PC-3 (cell line): ENCODE measurements around the gene FSCN2. TPM values are rescaled to one million over a fixed set of nuclear protein-coding genes. Genes with fewer than 3 reads are reported as not detected.
A peak's percentile ranks its signal among the peaks of the same experiment; 100 is the strongest.

Source experiments
- ATAC-seq: fragments of 200-7000 bp; cut with Tn5 transposase; 2 replicates; pipeline ENCODE4 v1.9.1; 2020; ENCODE audit warnings: mild to moderate bottlenecking, moderate library complexity
- BruUV-seq: library from RNA; stranded (reverse); fragments of 400-500 nt; replicated peaks from 2 replicates; lab custom pipeline; 2021; lab: Mats Ljungman, UMichigan
- CTCF ChIA-PET: fragments of 300-600 bp; sonication (Branson Sonifier 250); formaldehyde crosslinking; loops from one replicate; lab custom pipeline; 2022; ENCODE audit warnings: antibody characterized with exemption; lab: Charles Lee
- POLR2A ChIA-PET: fragments of 300-600 bp; sonication (Branson Sonifier 250); formaldehyde crosslinking; loops from one replicate; lab custom pipeline; 2022; ENCODE audit warnings: antibody characterized with exemption; ENCODE audit not compliant: unreplicated experiment; lab: Charles Lee
- DNase-seq: peaks from one replicate; pipeline ENCODE4 v3.0.0-alpha.2; 2015
- H2AFZ ChIP-seq: fragments of 300-600 bp; sonication (generic); 2 replicates; pipeline ENCODE4 v1.6.0; 2016; ENCODE audit warnings: antibody characterized with exemption, low read length
- H3F3A ChIP-seq: fragments of 300-600 bp; sonication (generic); one replicate; pipeline ENCODE4 v1.6.0; 2017; ENCODE audit warnings: antibody characterized with exemption, low read length, control low read depth, mild to moderate bottlenecking; ENCODE audit not compliant: unreplicated experiment
- H3K27ac ChIP-seq: fragments of 300-600 bp; sonication (generic); 2 replicates; pipeline ENCODE4 v1.5.1; 2016; ENCODE audit warnings: mild to moderate bottlenecking, low read length
- H3K27me3 ChIP-seq: fragments of 300-600 bp; sonication (generic); 2 replicates; pipeline ENCODE4 v1.6.1; 2016; ENCODE audit warnings: low read length, mixed read lengths
- H3K36me3 ChIP-seq: fragments of 300-600 bp; sonication (generic); 2 replicates; pipeline ENCODE4 v1.6.1; 2016; ENCODE audit warnings: low read depth, mixed run types, low read length, mixed read lengths
- H3K4me1 ChIP-seq: fragments of 300-600 bp; sonication (generic); 2 replicates; pipeline ENCODE4 v1.5.1; 2016; ENCODE audit warnings: low read length; ENCODE audit not compliant: insufficient read depth
- H3K4me2 ChIP-seq: fragments of 300-600 bp; sonication (generic); 2 replicates; pipeline ENCODE4 v1.6.0; 2016; ENCODE audit warnings: low read length
- H3K4me3 ChIP-seq: fragments of 300-600 bp; sonication (generic); 2 replicates; pipeline ENCODE4 v1.5.1; 2016; ENCODE audit warnings: mild to moderate bottlenecking, low read length, mixed read lengths
- H3K79me2 ChIP-seq: fragments of 300-600 bp; sonication (generic); 2 replicates; pipeline ENCODE4 v1.6.1; 2017; ENCODE audit warnings: low read length, mixed read lengths
- H3K9ac ChIP-seq: fragments of 300-600 bp; sonication (generic); 2 replicates; pipeline ENCODE4 v1.6.0; 2016; ENCODE audit warnings: mild to moderate bottlenecking, low read length
- H3K9me2 ChIP-seq: fragments of 300-600 bp; sonication (generic); replicated peaks from 2 replicates; pipeline ENCODE4 v1.6.1; 2016; ENCODE audit warnings: mixed run types, low read length, mixed read lengths
- H3K9me3 ChIP-seq: fragments of 300-600 bp; sonication (generic); 2 replicates; pipeline ENCODE4 v1.6.1; 2016; ENCODE audit warnings: low read length, mixed read lengths
- H4K20me1 ChIP-seq: fragments of 300-600 bp; sonication (generic); 2 replicates; pipeline ENCODE4 v1.6.1; 2016; ENCODE audit warnings: low read length, mixed read lengths
- EZH2 ChIP-seq: fragments of 300-600 bp; sonication (generic); IDR thresholded peaks from one replicate; pipeline ENCODE4 v1.6.1; 2017; ENCODE audit warnings: antibody characterized with exemption, mild to moderate bottlenecking, low read length; ENCODE audit not compliant: unreplicated experiment
- EZH2phosphoT487 ChIP-seq: fragments of 300-600 bp; sonication (generic); IDR thresholded peaks from 2 replicates; pipeline ENCODE4 v1.6.1; 2018; ENCODE audit warnings: mild to moderate bottlenecking, antibody characterized with exemption, low read length, borderline replicate concordance
- intact Hi-C: fragments of 100-400 bp; cut with micrococcal nuclease; formaldehyde crosslinking; loops from 2 replicates; pipeline ENCODE4 v1.9.0; 2023
- total RNA-seq: library from RNA; depleted of rRNA; stranded (reverse); fragments of >200 nt; gene quantifications from 2 replicates; pipeline ENCODE4 v1.2.3, GENCODE V29; 2014
- TF ChIP-seq, protein P1 (sequence below): fragments of 300-600 bp; sonication (generic); conservative IDR thresholded peaks from 2 replicates; pipeline ENCODE4 v1.5.1; 2017; ENCODE audit warnings: antibody characterized with exemption, low read depth, mild to moderate bottlenecking, low read length

FSCN2 gene
- total RNA-seq, 1 experiment from 2014 or later, result 0.87 TPM

- H3K27ac ChIP-seq, result no peak overlapping the region
- intact Hi-C loops, result no loop called here
- H3K9me3 ChIP-seq, result no peaks in the 10 kb centered on the region
- H3K4me1 ChIP-seq, result no peaks in the 10 kb centered on the region
- no peak for TF ChIP-seq EZH2phosphoT487
- TF ChIP-seq EZH2, result no peak
- TF ChIP-seq, protein P1, sequence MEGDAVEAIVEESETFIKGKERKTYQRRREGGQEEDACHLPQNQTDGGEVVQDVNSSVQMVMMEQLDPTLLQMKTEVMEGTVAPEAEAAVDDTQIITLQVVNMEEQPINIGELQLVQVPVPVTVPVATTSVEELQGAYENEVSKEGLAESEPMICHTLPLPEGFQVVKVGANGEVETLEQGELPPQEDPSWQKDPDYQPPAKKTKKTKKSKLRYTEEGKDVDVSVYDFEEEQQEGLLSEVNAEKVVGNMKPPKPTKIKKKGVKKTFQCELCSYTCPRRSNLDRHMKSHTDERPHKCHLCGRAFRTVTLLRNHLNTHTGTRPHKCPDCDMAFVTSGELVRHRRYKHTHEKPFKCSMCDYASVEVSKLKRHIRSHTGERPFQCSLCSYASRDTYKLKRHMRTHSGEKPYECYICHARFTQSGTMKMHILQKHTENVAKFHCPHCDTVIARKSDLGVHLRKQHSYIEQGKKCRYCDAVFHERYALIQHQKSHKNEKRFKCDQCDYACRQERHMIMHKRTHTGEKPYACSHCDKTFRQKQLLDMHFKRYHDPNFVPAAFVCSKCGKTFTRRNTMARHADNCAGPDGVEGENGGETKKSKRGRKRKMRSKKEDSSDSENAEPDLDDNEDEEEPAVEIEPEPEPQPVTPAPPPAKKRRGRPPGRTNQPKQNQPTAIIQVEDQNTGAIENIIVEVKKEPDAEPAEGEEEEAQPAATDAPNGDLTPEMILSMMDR, result no peak
- no peak for ATAC-seq
- H3K79me2 ChIP-seq, result no peaks in the 10 kb centered on the region
- H3K36me3 ChIP-seq, result no peaks in the 10 kb centered on the region
- ChIA-PET POLR2A (no interaction called here), CTCF (no interaction called here)
- H3K9me2 ChIP-seq, result no peaks in the 10 kb centered on the region
- H3K4me2 ChIP-seq, result no peak overlapping the region
- no TSS peak for BruUV-seq
- no peak overlapping the region for H2AFZ ChIP-seq
- no peaks in the 10 kb centered on the region for H4K20me1 ChIP-seq
- no peak overlapping the region for H3K4me3 ChIP-seq
- H3F3A ChIP-seq, result no peaks in the 10 kb centered on the region
- no peak overlapping the region for H3K9ac ChIP-seq
- no peaks in the 10 kb centered on the region for H3K27me3 ChIP-seq
- DNase-seq, result no peak
Measured at GRCh38 chr17:81498953-81499600, 29.1 kb upstream of the FSCN2 start.

- TF ChIP-seq EZH2phosphoT487, result no peak
- no peak for TF ChIP-seq EZH2
- TF ChIP-seq, protein P1, result no peak
- BruUV-seq, result no TSS peak
- intact Hi-C loops, result no loop called here
- Histone ChIP-seq H4K20me1 (no peaks in the 10 kb centered on the region), H3K9me2 (no peaks in the 10 kb centered on the region), H3K4me3 (no peak overlapping the region), H3K9ac (no peak overlapping the region), H3K9me3 (no peaks in the 10 kb centered on the region), H3K27me3 (no peaks in the 10 kb centered on the region), H3K79me2 (no peaks in the 10 kb centered on the region), H3K4me1 (no peaks in the 10 kb centered on the region), H3K36me3 (no peaks in the 10 kb centered on the region), H3K4me2 (no peak overlapping the region), H3K27ac (no peak overlapping the region), H3F3A (no peaks in the 10 kb centered on the region), H2AFZ (no peak overlapping the region)
- CTCF ChIA-PET, result no interaction called here
- DNase-seq (no peak), ATAC-seq (no peak)
- POLR2A ChIA-PET, result interaction anchor here (0.6 kb wide), 1 partner anchor 134 kb away, joined by 4 read pairs; no protein-coding TSS in a partner anchor
Measured at GRCh38 chr17:81499601-81499970, 28.6 kb upstream of the FSCN2 start.

DNA sequence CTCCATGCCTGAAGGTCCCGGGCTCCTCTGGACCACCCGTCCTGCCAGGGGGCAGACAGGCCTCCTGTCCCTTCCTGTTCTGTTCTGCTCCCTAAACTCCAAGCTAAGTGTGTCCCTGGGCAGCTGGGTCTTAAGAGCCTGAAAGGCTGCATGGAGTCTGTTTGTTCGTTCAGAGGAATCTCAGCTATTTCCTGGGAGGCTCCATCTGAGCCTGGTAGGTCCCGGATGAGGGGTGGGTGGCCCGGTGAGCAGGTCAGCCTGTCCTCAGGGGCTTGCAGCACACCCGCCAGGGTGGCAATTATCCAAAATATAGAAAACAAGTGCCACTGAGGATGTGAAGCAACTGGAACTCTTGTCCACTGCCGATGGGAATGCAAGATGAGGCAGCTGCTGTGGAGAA, 28.1 kb upstream of the FSCN2 start:
- Histone ChIP-seq H3K9me3 (no peaks in the 10 kb centered on the region), H3K79me2 (no peaks in the 10 kb centered on the region), H3K27me3 (no peaks in the 10 kb centered on the region), H3K9me2 (no peaks in the 10 kb centered on the region), H3K9ac (no peak overlapping the region), H4K20me1 (no peaks in the 10 kb centered on the region), H3K36me3 (no peaks in the 10 kb centered on the region), H3K4me3 (no peak overlapping the region), H3K4me1 (no peaks in the 10 kb centered on the region), H3F3A (no peaks in the 10 kb centered on the region), H2AFZ (no peak overlapping the region), H3K27ac (no peak overlapping the region), H3K4me2 (no peak overlapping the region)
- ChIA-PET POLR2A (interaction anchor here (0.6 kb wide), 1 partner anchor 134 kb away, joined by 4 read pairs; no protein-coding TSS in a partner anchor), CTCF (no interaction called here)
- TF ChIP-seq EZH2phosphoT487 (no peak), EZH2 (no peak)
- TF ChIP-seq, protein P1, result no peak
- no peak for DNase-seq
- ATAC-seq, result peak; percentile 40; the same call in 1 of the 2 replicates
- intact Hi-C loops, result no loop called here
- BruUV-seq, result no TSS peak
